HCT116 (cell line): ENCODE data around the gene NUDT22. TPM values are rescaled to one million over a fixed set of nuclear protein-coding genes. Genes with fewer than 3 reads are reported as not detected.

ENCODE experiments used
- ATAC-seq: fragments of 200-7000 bp; cut with Tn5 transposase; 2 replicates; pipeline ENCODE4 v1.9.1; 2020; ENCODE audit warnings: mild to moderate bottlenecking, moderate library complexity
- BruUV-seq: library from RNA; stranded (reverse); fragments of 400-500 nt; replicated peaks from 2 replicates; lab custom pipeline; 2021; lab: Mats Ljungman, UMichigan
- CTCF ChIA-PET: fragments of 300-600 bp; sonication (Branson Sonifier 250); formaldehyde crosslinking; loops from one replicate; lab custom pipeline; 2021; ENCODE audit warnings: antibody characterized with exemption; lab: Charles Lee
- POLR2A ChIA-PET: fragments of 300-600, 350-600 bp; sonication (Branson Sonifier 250); formaldehyde crosslinking; loops from one replicate; lab custom pipeline; 2021; ENCODE audit warnings: antibody characterized with exemption; lab: Charles Lee
- RAD21 ChIA-PET, 2 experiments: fragments of 300-600 bp; sonication (Branson Sonifier 250); formaldehyde crosslinking; loops; one replicate each; lab custom pipeline; 2023; ENCODE audit warnings: low total read pairs in 2 of 2; ENCODE audit not compliant: uncharacterized antibody in 2 of 2, unreplicated experiment in 2 of 2, low non-redundant PET in 1 of 2; lab: Charles Lee
- DNase-seq: peaks from one replicate; pipeline ENCODE4 v3.0.0-alpha.2; 2010; ENCODE audit warnings: low read depth, low spot score
- H2AFZ ChIP-seq: fragments of 200-600 bp; shearing (Covaris generic), sonication (generic); 2 replicates; pipeline ENCODE4 v1.6.1; 2017; ENCODE audit warnings: low read depth, mixed run types, mixed read lengths, antibody characterized with exemption, low read length; ENCODE audit not compliant: poor library complexity, severe bottlenecking
- H3K27ac ChIP-seq: 2 replicates; pipeline ENCODE4 v1.5.1; 2012; ENCODE audit warnings: low read depth, low read length
- H3K27me3 ChIP-seq: fragments of 200-600 bp; sonication (generic); 2 replicates; pipeline ENCODE4 v1.6.1; 2016; ENCODE audit warnings: mixed run types, low read length, mixed read lengths; ENCODE audit not compliant: insufficient read depth
- H3K36me3 ChIP-seq, 2 experiments: fragments of 200-500 bp in 1 of 2; fragments of 200-600 bp in 1 of 2; sonication (Bioruptor generic) in 1 of 2; sonication (generic) in 1 of 2; 2 replicates each; pipeline versions ENCODE4 v1.5.1 to v1.6.1; 2014 to 2016; ENCODE audit warnings: low read length in 2 of 2, inconsistent platforms in 1 of 2, mixed read lengths in 1 of 2, mixed run types in 1 of 2; ENCODE audit not compliant: insufficient read depth in 2 of 2, control insufficient read depth in 1 of 2
- H3K4me1 ChIP-seq, 2 experiments: fragments of 200-600 bp in 1 of 2; sonication (generic) in 1 of 2; 2 replicates each; pipeline versions ENCODE4 v1.5.1 to v1.6.1; 2012 to 2017; ENCODE audit warnings: low read length in 2 of 2, inconsistent platforms in 1 of 2, mild to moderate bottlenecking in 1 of 2, mixed read lengths in 1 of 2, mixed run types in 1 of 2, moderate library complexity in 1 of 2; ENCODE audit not compliant: insufficient read depth in 2 of 2, control insufficient read depth in 1 of 2
- H3K4me2 ChIP-seq: fragments of 200-600 bp; sonication (generic); 2 replicates; pipeline ENCODE4 v1.6.1; 2017; ENCODE audit warnings: mixed run types, low read length, mixed read lengths
- H3K4me3 ChIP-seq, 2 experiments: fragments of 200-600 bp in 1 of 2; sonication (generic) in 1 of 2; replicated peaks in 1 of 2; 2 replicates each; pipeline ENCODE4 v1.5.1; 2011 to 2016; ENCODE audit warnings: low read length in 2 of 2, control low read depth in 1 of 2, low read depth in 1 of 2, mild to moderate bottlenecking in 1 of 2, mixed read lengths in 1 of 2, mixed run types in 1 of 2
- H3K79me2 ChIP-seq: fragments of 200-600 bp; sonication (generic); 2 replicates; pipeline ENCODE4 v1.6.1; 2017; ENCODE audit warnings: mild to moderate bottlenecking, mixed run types, low read length, moderate library complexity, mixed read lengths; ENCODE audit not compliant: insufficient read depth
- H3K9ac ChIP-seq: fragments of 200-600 bp; sonication (generic); 2 replicates; pipeline ENCODE4 v1.6.1; 2016; ENCODE audit warnings: low read length, mixed read lengths
- H3K9me2 ChIP-seq: fragments of 200-600 bp; sonication (generic), shearing (Covaris generic); 2 replicates; pipeline ENCODE4 v1.6.1; 2017; ENCODE audit warnings: mixed run types, mild to moderate bottlenecking, moderate library complexity; ENCODE audit not compliant: insufficient read depth
- H3K9me3 ChIP-seq, 2 experiments: fragments of 200-500 bp in 1 of 2; fragments of 200-600 bp in 1 of 2; sonication (Bioruptor generic) in 1 of 2; sonication (generic) in 1 of 2; 2 replicates each; pipeline ENCODE4 v1.6.1; 2014 to 2017; ENCODE audit warnings: low read length in 2 of 2, mixed read lengths in 2 of 2, inconsistent platforms in 1 of 2, low read depth in 1 of 2, mild to moderate bottlenecking in 1 of 2, mixed run types in 1 of 2, moderate library complexity in 1 of 2; ENCODE audit not compliant: control insufficient read depth in 1 of 2, insufficient read depth in 1 of 2
- H4K20me1 ChIP-seq: fragments of 200-600 bp; sonication (generic), shearing (Covaris generic); 2 replicates; pipeline ENCODE4 v1.6.1; 2017; ENCODE audit warnings: mixed run types, mild to moderate bottlenecking, moderate library complexity; ENCODE audit not compliant: insufficient read depth
- ATF3 ChIP-seq: IDR thresholded peaks from 2 replicates; pipeline ENCODE4 v1.6.1; 2012
- CBX3 ChIP-seq: IDR thresholded peaks from 2 replicates; pipeline ENCODE4 v1.6.1; 2012; ENCODE audit warnings: low read depth
- CEBPB ChIP-seq: IDR thresholded peaks from 2 replicates; pipeline ENCODE4 v1.6.1; 2012; ENCODE audit warnings: low read depth
- CTCF ChIP-seq, 3 experiments: fragments of 200-600 bp in 1 of 3; sonication (generic) in 1 of 3; IDR thresholded peaks in 2 of 3; conservative IDR thresholded peaks in 1 of 3; 2 replicates each; pipeline ENCODE4 v1.5.1; 2012 to 2017; ENCODE audit warnings: low read depth in 2 of 3, low read length in 2 of 3, antibody characterized with exemption in 1 of 3, borderline replicate concordance in 1 of 3, control low read depth in 1 of 3, mild to moderate bottlenecking in 1 of 3, mixed read lengths in 1 of 3, mixed run types in 1 of 3, moderate library complexity in 1 of 3; ENCODE audit not compliant: insufficient read depth in 1 of 3
- ELF1 ChIP-seq: IDR thresholded peaks from 2 replicates; pipeline ENCODE4 v1.6.1; 2012; ENCODE audit warnings: low read depth, borderline replicate concordance
- EZH2 ChIP-seq: fragments of 200-600 bp; sonication (generic); IDR thresholded peaks from 2 replicates; pipeline ENCODE4 v1.6.1; 2017; ENCODE audit warnings: antibody characterized with exemption, mixed run types
- FOSL1 ChIP-seq: IDR thresholded peaks from 2 replicates; pipeline ENCODE4 v1.6.1; 2012; ENCODE audit warnings: low read depth
- JUND ChIP-seq: IDR thresholded peaks from 2 replicates; pipeline ENCODE4 v1.6.1; 2012
- MAX ChIP-seq: IDR thresholded peaks from 2 replicates; pipeline ENCODE4 v1.6.1; 2012
- POLR2A ChIP-seq: IDR thresholded peaks from 2 replicates; pipeline ENCODE4 v1.7.0; 2011; ENCODE audit warnings: borderline replicate concordance; ENCODE audit not compliant: insufficient read depth, insufficient read length; ENCODE audit errors: extremely low read depth
- RAD21 ChIP-seq: IDR thresholded peaks from 2 replicates; pipeline ENCODE4 v1.6.1; 2012; ENCODE audit warnings: low read depth, mild to moderate bottlenecking
- REST ChIP-seq: IDR thresholded peaks from 2 replicates; pipeline ENCODE4 v1.6.1; 2012; ENCODE audit warnings: low read depth
- SIN3A ChIP-seq: IDR thresholded peaks from 2 replicates; pipeline ENCODE4 v1.6.1; 2012; ENCODE audit warnings: low read depth
- SP1 ChIP-seq: IDR thresholded peaks from 2 replicates; pipeline ENCODE4 v1.6.1; 2012; ENCODE audit warnings: low read depth
- SRF ChIP-seq: IDR thresholded peaks from 2 replicates; pipeline ENCODE4 v1.6.1; 2012; ENCODE audit warnings: low read depth
- TCF7L2 ChIP-seq: IDR thresholded peaks from 2 replicates; pipeline ENCODE4 v1.7.0; 2011; ENCODE audit warnings: borderline replicate concordance, inconsistent platforms; ENCODE audit not compliant: insufficient read depth, insufficient read length; ENCODE audit errors: extremely low read depth
- YY1 ChIP-seq: IDR thresholded peaks from 2 replicates; pipeline ENCODE4 v1.6.1; 2011; ENCODE audit warnings: low read length, low read depth, moderate library complexity, mild to moderate bottlenecking; ENCODE audit not compliant: insufficient replicate concordance; ENCODE audit errors: extremely low read depth
- ZFX ChIP-seq: fragments of 450-650 bp; IDR thresholded peaks from 2 replicates; pipeline ENCODE4 v1.6.1; 2017
- ZNF274 ChIP-seq: fragments of 200-500 bp; sonication (Bioruptor generic); IDR thresholded peaks from 2 replicates; pipeline ENCODE4 v1.6.1; 2014; ENCODE audit warnings: mild to moderate bottlenecking, low read depth, low read length, inconsistent platforms
- intact Hi-C: fragments of 100-400 bp; cut with micrococcal nuclease; formaldehyde crosslinking; loops from 2 replicates; pipeline ENCODE4 v1.10.0; 2022
- total RNA-seq: library from RNA; stranded (reverse); gene quantifications from one replicate; pipeline ENCODE4 v1.2.1, GENCODE V29; 2021; ENCODE audit not compliant: unreplicated experiment

The NUDT22 gene
- total RNA-seq, 1 experiment from 2014 or later = 70.9 TPM

DNA sequence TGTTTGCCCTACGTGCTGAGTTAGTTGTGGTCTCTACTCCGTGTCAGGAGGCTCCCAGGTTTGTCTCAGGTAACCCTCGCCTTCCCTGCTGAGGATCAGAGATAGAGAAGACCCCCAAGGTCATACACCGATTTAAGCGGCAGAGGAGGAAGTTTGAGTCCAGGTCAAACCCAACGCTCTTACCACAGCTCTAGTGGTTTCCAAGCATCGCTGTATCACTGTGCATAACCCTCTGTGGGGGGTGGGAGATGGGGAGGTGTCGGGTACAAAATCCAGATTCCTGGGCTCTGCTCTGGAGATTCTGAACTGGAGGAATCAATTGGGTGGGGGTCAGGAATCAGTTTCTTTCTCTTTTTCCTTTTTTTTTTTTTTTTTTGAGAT is 4.9 kb downstream of the NUDT22 start:
- no peaks in the 10 kb centered on the region for H4K20me1 ChIP-seq
- DNase-seq (no peak), ATAC-seq (no peak)
- CTCF ChIA-PET = no interaction called here
- peak overlapping the region; percentile 88 for H3K9ac ChIP-seq
- peak overlapping the region; percentile 99 for H3K4me2 ChIP-seq
- peaks cover 30 to 71% of the 10 kb centered on the region in 2 experiments for H3K4me1 ChIP-seq
- no peaks in the 10 kb centered on the region for H3K9me3 ChIP-seq
- no peaks in the 10 kb centered on the region for H3K36me3 ChIP-seq
- no peak for TF ChIP-seq TCF7L2
- TF ChIP-seq JUND = no peak
- TF ChIP-seq RAD21 = no peak
- TF ChIP-seq SIN3A = no peak
- TF ChIP-seq MAX = no peak
- no peak for TF ChIP-seq ZNF274
- TF ChIP-seq POLR2A = no peak
- TF ChIP-seq ZFX = no peak
- no peak for TF ChIP-seq ATF3
- TF ChIP-seq REST = no peak
- no peak for TF ChIP-seq CEBPB
- TF ChIP-seq CBX3 = no peak
- no peak for TF ChIP-seq FOSL1
- TF ChIP-seq YY1 = no peak
- TF ChIP-seq EZH2 = no peak
- no peak for TF ChIP-seq ELF1
- TF ChIP-seq SRF = no peak
- no peak for TF ChIP-seq SP1
- no peak for TF ChIP-seq CTCF (IDR thresholded peaks at IDR 0.05 in 2 of 3, conservative IDR thresholded peaks at IDR 0.05 in 1 of 3; ENCODE audit: borderline replicate concordance in 1 of 3, insufficient read depth in 1 of 3, low read depth in 2 of 3, low read length in 2 of 3)
- POLR2A ChIA-PET = interaction anchor here (1.1 to 3.1 kb wide), 3 partner anchors 8 to 52 kb away, joined by 3 to 11 read pairs (median 4); partner anchors contain the start of gene FKBP2
- H2AFZ ChIP-seq = no peak overlapping the region
- H3K4me3 ChIP-seq = peak overlapping the region; percentile 71 to 89
- no peaks in the 10 kb centered on the region for H3K27me3 ChIP-seq
- intact Hi-C loops = no loop called here
- BruUV-seq = no TSS peak
- H3K27ac ChIP-seq = peak overlapping the region; percentile 61
- no peaks in the 10 kb centered on the region for H3K9me2 ChIP-seq
- RAD21 ChIA-PET = no interaction called here
- H3K79me2 ChIP-seq = peaks cover 20% of the 10 kb centered on the region
